Caki2 (cell line): ENCODE results near the gene CD46. TPM values are rescaled to one million over a fixed set of nuclear protein-coding genes. Genes with fewer than 3 reads are reported as not detected.

Experiments used
- DNase-seq: peaks from one replicate; pipeline ENCODE4 v3.0.0-alpha.2; 2015; ENCODE audit warnings: low read depth
- in situ Hi-C: cut with HindIII; loops from 2 replicates; pipeline ENCODE4 v1.10.0; 2016; ENCODE audit warnings: low sequenced_read_pairs, low pct_unique_long_range_greater_than_20kb, mixed read lengths
- total RNA-seq: library from RNA; depleted of rRNA; stranded (reverse); fragments of >200 nt; shearing (Covaris generic); gene quantifications from 2 replicates; pipeline ENCODE4 v1.2.3, GENCODE V29; 2014; ENCODE audit warnings: low replicate concordance; rRNA removed

Gene CD46
- total RNA-seq, 1 experiment from 2014 or later, result 143 TPM

GRCh38 chr1:207833956-207834660 is 82.3 kb downstream of the CD46 start:
- no peak for DNase-seq
- in situ Hi-C loops, result no loop called here

DNA sequence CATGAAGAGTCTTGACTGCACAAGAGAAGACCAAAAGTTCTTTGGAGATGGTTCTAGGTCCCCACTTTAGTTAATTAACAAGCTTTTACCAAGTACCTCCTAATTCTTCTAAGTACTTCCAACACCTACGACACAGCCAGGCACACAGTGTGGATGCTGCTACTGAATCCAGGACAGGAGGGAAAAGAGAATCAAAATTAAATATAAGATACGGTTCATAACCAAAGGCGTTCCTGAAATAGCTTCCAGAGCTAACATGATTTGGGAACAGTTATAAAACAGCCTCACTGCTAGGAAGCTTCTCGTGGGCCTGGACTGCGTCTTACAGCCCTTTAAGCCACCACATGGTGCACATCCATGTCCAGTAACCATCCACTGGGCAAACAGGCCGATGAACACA is 84.1 kb downstream of the CD46 start:
- in situ Hi-C loops, result no loop called here
- DNase-seq, result no peak

GRCh38 chr1:207836591-207837347 is 84.9 kb downstream of the CD46 start:
- in situ Hi-C loops, result no loop called here
- no peak for DNase-seq

GRCh38 chr1:207837673-207838072 is 85.8 kb downstream of the CD46 start:
- in situ Hi-C loops, result no loop called here
- no peak for DNase-seq

DNA sequence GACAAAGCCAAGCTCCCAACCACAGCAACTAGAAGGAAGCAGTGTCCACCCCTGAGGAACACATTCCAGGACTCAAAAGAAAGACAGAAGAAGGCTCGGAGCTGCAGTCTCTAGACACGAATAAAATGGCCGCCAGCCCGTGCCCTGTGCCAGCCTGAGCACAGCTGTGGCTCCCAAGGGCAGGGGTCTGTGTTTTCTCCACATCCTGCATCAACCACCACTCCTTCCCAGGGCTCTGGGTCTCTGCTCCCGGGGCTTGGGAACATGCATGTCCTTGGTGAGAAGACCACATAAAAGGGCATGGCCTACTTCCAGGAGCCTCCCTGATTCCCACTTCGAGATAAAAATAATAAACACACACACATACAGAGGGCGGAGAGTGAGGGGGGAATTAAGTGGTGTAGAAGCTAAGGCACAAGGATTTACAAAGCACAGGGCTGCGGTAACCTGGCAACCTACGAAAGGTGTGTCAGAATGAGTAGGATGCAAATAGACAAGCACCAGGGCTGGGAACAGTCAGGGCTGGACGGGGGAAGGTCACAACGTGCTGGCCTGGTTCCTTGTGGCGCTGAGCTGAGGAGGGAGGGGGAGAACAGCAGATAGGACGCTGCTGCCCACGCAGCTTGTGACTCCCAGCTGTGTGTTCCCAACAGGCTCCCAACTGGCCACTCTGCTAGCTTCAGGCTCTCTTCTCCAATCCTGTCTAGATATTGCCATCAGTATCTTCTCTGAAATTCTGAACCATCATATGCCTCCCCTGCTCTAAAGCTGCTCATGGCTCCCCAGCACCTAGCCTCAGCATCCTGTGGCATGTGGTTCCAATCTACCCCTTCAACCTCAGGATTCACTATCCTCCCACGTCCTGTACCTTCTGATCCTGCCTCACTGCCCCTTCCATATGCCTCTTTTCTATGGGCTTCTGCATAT is 86.6 kb downstream of the CD46 start:
- in situ Hi-C loops, result no loop called here
- no peak for DNase-seq

GRCh38 chr1:207839083-207839413 is 87.2 kb downstream of the CD46 start:
- DNase-seq, result no peak
- in situ Hi-C loops, result no loop called here

- in situ Hi-C loops, result no loop called here
- DNase-seq, result no peak
Observed at GRCh38 chr1:207840380-207840779, 88.5 kb downstream of the CD46 start.

GRCh38 chr1:207841293-207841692 is 89.4 kb downstream of the CD46 start:
- in situ Hi-C loops, result no loop called here
- no peak for DNase-seq

- in situ Hi-C loops, result no loop called here
- no peak for DNase-seq
Observed at GRCh38 chr1:207841901-207842300, 90.0 kb downstream of the CD46 start.

GRCh38 chr1:207842506-207842905 is 90.7 kb downstream of the CD46 start:
- in situ Hi-C loops, result no loop called here
- DNase-seq, result no peak

DNA sequence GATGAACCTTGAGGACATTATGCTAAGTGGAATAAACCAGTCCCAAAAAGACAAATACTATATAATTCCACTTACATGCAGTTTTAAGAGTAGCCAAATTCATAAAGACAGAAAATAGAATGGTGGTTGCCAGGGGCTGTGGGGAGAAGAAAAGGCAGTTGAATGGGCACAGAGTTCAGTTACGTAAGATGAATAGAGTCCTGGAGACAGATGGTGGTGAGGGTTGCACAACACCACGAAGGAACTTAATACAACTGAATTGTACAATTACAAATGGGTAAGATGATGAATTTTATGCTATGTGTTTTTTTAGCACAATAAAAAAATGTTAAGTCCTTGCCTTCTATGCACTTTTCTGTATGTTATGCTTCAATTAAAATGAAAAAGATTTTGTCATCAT is 92.5 kb downstream of the CD46 start:
- in situ Hi-C loops, result no loop called here
- DNase-seq, result no peak

Other genes with a start within 250 kb of the CD46 start
- not detected in 2 replicates for gene CR1L, start 106.9 kb upstream of the CD46 start, total RNA-seq
- gene CD34, start 159.1 kb downstream of the CD46 start, total RNA-seq, result not detected in 2 replicates